Caco-2 (cell line): Measurements from ENCODE around the gene ENAH. TPM values are rescaled to one million over a fixed set of nuclear protein-coding genes. Genes with fewer than 3 reads are reported as not detected.

Experiments used
- BruUV-seq: library from RNA; stranded (reverse); fragments of 400-500 nt; replicated peaks from 2 replicates; lab custom pipeline; 2021; lab: Mats Ljungman, UMichigan
- CTCF ChIA-PET: fragments of 300-600 bp; sonication (Branson Sonifier 250); formaldehyde crosslinking; loops from one replicate; lab custom pipeline; 2022; ENCODE audit warnings: antibody characterized with exemption; lab: Charles Lee
- POLR2A ChIA-PET: fragments of 300-600 bp; sonication (Branson Sonifier 250); formaldehyde crosslinking; loops from one replicate; lab custom pipeline; 2022; ENCODE audit warnings: antibody characterized with exemption; lab: Charles Lee
- DNase-seq, 2 experiments: peaks; one replicate each; pipeline versions ENCODE4 v3.0.0 to v3.0.0-alpha.2; 2020 to 2022
- H3K27me3 ChIP-seq: replicated peaks from 2 replicates; pipeline ENCODE4 v1.6.0; 2011; ENCODE audit warnings: low read length; ENCODE audit not compliant: control insufficient read depth, insufficient read depth
- H3K36me3 ChIP-seq: 2 replicates; pipeline ENCODE4 v1.5.1; 2011; ENCODE audit warnings: low read length; ENCODE audit not compliant: control insufficient read depth, insufficient read depth
- H3K4me1 ChIP-seq: fragments of 250-450 bp; sonication (Bioruptor Pico); 2 replicates; pipeline ENCODE4 v1.5.1; 2020; ENCODE audit warnings: mild to moderate bottlenecking
- H3K4me3 ChIP-seq: 2 replicates; pipeline ENCODE4 v1.5.1; 2011; ENCODE audit warnings: low read depth, mild to moderate bottlenecking, control low read depth, low read length
- H3K9me3 ChIP-seq: fragments of 250-450 bp; sonication (Bioruptor Pico); 2 replicates; pipeline ENCODE4 v1.5.1; 2020; ENCODE audit warnings: mild to moderate bottlenecking, moderate library complexity
- H3K27ac Mint-ChIP-seq: one replicate; pipeline ENCODE4 v1.8.0; 2022; ENCODE audit warnings: mixed read lengths; ENCODE audit not compliant: unreplicated experiment
- H3K27me3 Mint-ChIP-seq: one replicate; pipeline ENCODE4 v1.8.0; 2022; ENCODE audit warnings: mixed read lengths; ENCODE audit not compliant: insufficient read depth, unreplicated experiment
- H3K36me3 Mint-ChIP-seq: one replicate; pipeline ENCODE4 v1.8.0; 2022; ENCODE audit warnings: mild to moderate bottlenecking, mixed read lengths; ENCODE audit not compliant: insufficient read depth, unreplicated experiment
- H3K4me1 Mint-ChIP-seq: one replicate; pipeline ENCODE4 v1.8.0; 2022; ENCODE audit warnings: low read depth, mixed read lengths; ENCODE audit not compliant: unreplicated experiment
- H3K4me3 Mint-ChIP-seq: one replicate; pipeline ENCODE4 v1.8.0; 2022; ENCODE audit warnings: mild to moderate bottlenecking, moderate library complexity, mixed read lengths; ENCODE audit not compliant: unreplicated experiment
- H3K9me3 Mint-ChIP-seq: one replicate; pipeline ENCODE4 v1.8.0; 2022; ENCODE audit warnings: mixed read lengths; ENCODE audit not compliant: unreplicated experiment
- intact Hi-C: fragments of 100-400 bp; cut with micrococcal nuclease; formaldehyde crosslinking; loops from one replicate; pipeline ENCODE4 v1.10.0; 2022; ENCODE audit not compliant: unreplicated experiment
- total RNA-seq: library from RNA; stranded (reverse); gene quantifications from 2 replicates; pipeline ENCODE4 v1.2.3, GENCODE V29; 2022
- TF ChIP-seq, protein P1 (sequence below), 2 experiments: fragments of 200-600 bp in 1 of 2; IDR thresholded peaks; 1 replicate in 1 of 2; 2 replicates in 1 of 2; pipeline versions ENCODE4 v1.5.1 to v1.8.0; 2011 to 2022; ENCODE audit warnings: antibody characterized with exemption in 1 of 2, control low read depth in 1 of 2, inconsistent platforms in 1 of 2, low read depth in 1 of 2, low read length in 1 of 2, mild to moderate bottlenecking in 1 of 2, moderate library complexity in 1 of 2; ENCODE audit not compliant: insufficient read depth in 1 of 2, severe bottlenecking in 1 of 2, unreplicated experiment in 1 of 2

The ENAH gene
- total RNA-seq, 1 experiment from 2014 or later = 78.0 TPM

DNA sequence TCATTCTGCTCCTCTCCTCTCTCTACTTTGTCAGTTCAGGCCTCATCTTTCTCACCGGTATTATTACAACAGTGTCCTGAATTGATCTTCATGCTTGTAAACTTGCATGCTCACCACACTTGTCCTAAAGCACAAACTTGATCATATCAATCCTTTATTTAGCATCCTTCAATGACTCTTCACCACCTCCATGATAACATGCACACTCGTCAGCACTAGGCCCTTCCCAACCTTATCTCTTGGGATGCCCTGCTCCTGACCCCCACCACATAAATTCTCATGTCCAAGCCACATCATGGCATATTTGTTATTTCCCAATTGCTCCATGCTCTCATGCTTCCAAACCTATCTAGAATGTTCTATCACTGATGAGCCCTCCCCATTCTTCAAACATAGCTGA is 103.1 kb downstream of the ENAH start:
- Mint-ChIP-seq H3K9me3 (no peaks in the 10 kb centered on the region), H3K4me3 (no peak overlapping the region), H3K27me3 (no peaks in the 10 kb centered on the region), H3K36me3 (peaks cover 6% of the 10 kb centered on the region), H3K4me1 (peaks cover 5% of the 10 kb centered on the region), H3K27ac (no peak overlapping the region)
- Histone ChIP-seq H3K4me3 (no peak overlapping the region), H3K27me3 (no peaks in the 10 kb centered on the region), H3K36me3 (no peaks in the 10 kb centered on the region; the same call in 1 of the 2 replicates), H3K4me1 (no peaks in the 10 kb centered on the region), H3K9me3 (no peaks in the 10 kb centered on the region)
- ChIA-PET POLR2A (no interaction called here), CTCF (no interaction called here)
- no TSS peak for BruUV-seq
- no peak for DNase-seq
- TF ChIP-seq, protein P1, sequence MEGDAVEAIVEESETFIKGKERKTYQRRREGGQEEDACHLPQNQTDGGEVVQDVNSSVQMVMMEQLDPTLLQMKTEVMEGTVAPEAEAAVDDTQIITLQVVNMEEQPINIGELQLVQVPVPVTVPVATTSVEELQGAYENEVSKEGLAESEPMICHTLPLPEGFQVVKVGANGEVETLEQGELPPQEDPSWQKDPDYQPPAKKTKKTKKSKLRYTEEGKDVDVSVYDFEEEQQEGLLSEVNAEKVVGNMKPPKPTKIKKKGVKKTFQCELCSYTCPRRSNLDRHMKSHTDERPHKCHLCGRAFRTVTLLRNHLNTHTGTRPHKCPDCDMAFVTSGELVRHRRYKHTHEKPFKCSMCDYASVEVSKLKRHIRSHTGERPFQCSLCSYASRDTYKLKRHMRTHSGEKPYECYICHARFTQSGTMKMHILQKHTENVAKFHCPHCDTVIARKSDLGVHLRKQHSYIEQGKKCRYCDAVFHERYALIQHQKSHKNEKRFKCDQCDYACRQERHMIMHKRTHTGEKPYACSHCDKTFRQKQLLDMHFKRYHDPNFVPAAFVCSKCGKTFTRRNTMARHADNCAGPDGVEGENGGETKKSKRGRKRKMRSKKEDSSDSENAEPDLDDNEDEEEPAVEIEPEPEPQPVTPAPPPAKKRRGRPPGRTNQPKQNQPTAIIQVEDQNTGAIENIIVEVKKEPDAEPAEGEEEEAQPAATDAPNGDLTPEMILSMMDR (IDR thresholded peaks at IDR 0.05; ENCODE audit: insufficient read depth in 1 of 2, low read depth in 1 of 2, low read length in 1 of 2, severe bottlenecking in 1 of 2, unreplicated experiment in 1 of 2) = no peak
- intact Hi-C loops = loop anchor here (10.0 kb wide), 3 partner anchors 105 to 425 kb away; partner anchors contain the start of gene ENAH

DNA sequence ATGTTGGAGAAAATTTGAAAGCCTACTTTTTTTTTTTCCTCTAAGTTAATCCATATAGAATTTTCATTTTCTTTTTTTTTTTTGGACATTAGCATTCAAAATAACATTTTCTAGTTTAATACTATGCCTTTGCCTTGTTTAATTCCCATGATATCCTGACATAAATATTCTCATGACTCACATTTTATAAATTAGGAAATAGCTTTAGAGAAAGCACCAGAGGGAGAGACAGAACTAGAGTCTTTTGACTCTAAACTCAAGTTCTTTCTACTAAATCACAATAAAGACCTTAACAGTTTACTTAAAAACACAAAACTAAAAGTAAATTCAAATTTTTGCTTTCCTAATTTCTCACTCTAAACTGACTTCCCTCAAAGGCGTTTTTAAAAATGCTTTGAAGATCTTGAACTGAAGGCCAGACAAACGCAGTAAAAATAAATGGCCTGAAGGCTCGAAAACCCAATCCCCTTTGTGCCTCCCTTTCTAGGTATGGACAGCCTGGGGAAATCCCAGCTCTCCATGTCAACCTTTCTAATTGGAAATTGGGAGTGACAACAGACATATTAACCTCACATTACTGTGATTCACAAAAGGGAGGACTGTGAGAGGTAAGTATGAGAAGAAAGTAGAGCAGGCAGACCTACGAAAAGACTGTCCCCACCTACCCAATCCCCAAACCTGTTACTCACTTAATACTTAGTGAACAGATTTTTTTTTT is 104.6 kb downstream of the ENAH start:
- Mint-ChIP-seq H3K9me3 (no peaks in the 10 kb centered on the region), H3K36me3 (peaks cover 6% of the 10 kb centered on the region), H3K27me3 (no peaks in the 10 kb centered on the region), H3K4me1 (peaks cover 11% of the 10 kb centered on the region), H3K27ac (no peak overlapping the region), H3K4me3 (no peak overlapping the region)
- intact Hi-C loops = no loop called here
- ChIA-PET CTCF (no interaction called here), POLR2A (no interaction called here)
- H3K4me3 ChIP-seq = no peak overlapping the region
- TF ChIP-seq, protein P1 (IDR thresholded peaks at IDR 0.05; ENCODE audit: insufficient read depth in 1 of 2, low read depth in 1 of 2, low read length in 1 of 2, severe bottlenecking in 1 of 2, unreplicated experiment in 1 of 2) = no peak
- no TSS peak for BruUV-seq
- H3K36me3 ChIP-seq = no peaks in the 10 kb centered on the region; the same call in 1 of the 2 replicates
- H3K4me1 ChIP-seq = peaks cover 3% of the 10 kb centered on the region; the same call in 1 of the 2 replicates
- no peaks in the 10 kb centered on the region for H3K27me3 ChIP-seq
- H3K9me3 ChIP-seq = no peaks in the 10 kb centered on the region
- DNase-seq = no peak

DNA sequence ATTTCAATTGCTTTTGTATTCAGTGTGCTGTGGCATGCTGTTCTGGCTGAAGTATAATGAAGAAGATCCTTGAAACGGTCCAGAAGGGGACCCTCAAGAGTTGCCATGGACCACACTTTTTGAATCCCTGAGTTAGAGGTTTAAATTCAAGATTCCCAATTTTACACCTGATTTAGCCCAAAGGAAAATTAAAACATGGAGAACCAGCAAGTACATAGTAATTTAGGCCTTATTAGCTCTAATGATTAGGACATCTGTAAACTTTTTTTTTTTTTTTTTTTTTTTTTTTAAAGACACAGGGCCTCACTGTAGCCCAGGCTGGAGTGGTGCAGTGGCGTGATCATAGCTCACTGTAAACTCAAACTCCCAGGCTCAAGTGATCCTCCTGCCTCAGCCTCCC is 107.3 kb downstream of the ENAH start:
- Histone ChIP-seq H3K36me3 (no peaks in the 10 kb centered on the region; the same call in 1 of the 2 replicates), H3K27me3 (no peaks in the 10 kb centered on the region), H3K4me3 (no peak overlapping the region), H3K4me1 (peaks cover 3% of the 10 kb centered on the region; the same call in 1 of the 2 replicates), H3K9me3 (no peaks in the 10 kb centered on the region)
- ChIA-PET CTCF (interaction anchor here (0.5 kb wide), 1 partner anchor 101 kb away, joined by 3 read pairs; no protein-coding TSS in a partner anchor), POLR2A (no interaction called here)
- DNase-seq = no peak
- H3K9me3 Mint-ChIP-seq = no peaks in the 10 kb centered on the region
- no peaks in the 10 kb centered on the region for H3K27me3 Mint-ChIP-seq
- no peak overlapping the region for H3K4me3 Mint-ChIP-seq
- H3K4me1 Mint-ChIP-seq = peaks cover 11% of the 10 kb centered on the region
- TF ChIP-seq, protein P1 (IDR thresholded peaks at IDR 0.05; ENCODE audit: insufficient read depth in 1 of 2, low read depth in 1 of 2, low read length in 1 of 2, severe bottlenecking in 1 of 2, unreplicated experiment in 1 of 2) = no peak
- intact Hi-C loops = no loop called here
- BruUV-seq = no TSS peak
- H3K36me3 Mint-ChIP-seq = no peaks in the 10 kb centered on the region
- no peak overlapping the region for H3K27ac Mint-ChIP-seq
